Panc1 (cell line): Measurements from ENCODE around the gene REV3L. TPM values are rescaled to one million over a fixed set of nuclear protein-coding genes. Genes with fewer than 3 reads are reported as not detected.

Source experiments
- ATAC-seq: fragments of 200-7000 bp; cut with Tn5 transposase; 2 replicates; pipeline ENCODE4 v1.9.1; 2020; ENCODE audit warnings: mild to moderate bottlenecking, moderate library complexity
- BruUV-seq: library from RNA; stranded (reverse); fragments of 400-500 nt; replicated peaks from 2 replicates; lab custom pipeline; 2021; lab: Mats Ljungman, UMichigan
- CTCF ChIA-PET: fragments of 300-600 bp; sonication (Branson Sonifier 250); formaldehyde crosslinking; loops from one replicate; lab custom pipeline; 2022; ENCODE audit warnings: antibody characterized with exemption; lab: Charles Lee
- POLR2A ChIA-PET: fragments of 300-600 bp; sonication (Branson Sonifier 250); formaldehyde crosslinking; loops from one replicate; lab custom pipeline; 2022; ENCODE audit warnings: antibody characterized with exemption; lab: Charles Lee
- DNase-seq: peaks from one replicate; pipeline ENCODE4 v3.0.0-alpha.2; 2010; ENCODE audit warnings: low read depth, low spot score
- H3K27ac ChIP-seq: 2 replicates; pipeline ENCODE4 v1.5.1; 2011; ENCODE audit warnings: mild to moderate bottlenecking, low read length, inconsistent platforms
- H3K27me3 ChIP-seq: fragments of 200-500 bp; sonication (Bioruptor generic); 2 replicates; pipeline ENCODE4 v1.6.0; 2014; ENCODE audit warnings: low read length, inconsistent platforms; ENCODE audit not compliant: control insufficient read depth, insufficient read depth
- H3K36me3 ChIP-seq: fragments of 200-500 bp; sonication (Bioruptor generic); 2 replicates; pipeline ENCODE4 v1.5.1; 2014; ENCODE audit warnings: inconsistent platforms, mild to moderate bottlenecking, low read length, moderate library complexity; ENCODE audit not compliant: control insufficient read depth, insufficient read depth
- H3K4me1 ChIP-seq: 2 replicates; pipeline ENCODE4 v1.5.1; 2011; ENCODE audit warnings: inconsistent platforms, mild to moderate bottlenecking, low read length, moderate library complexity; ENCODE audit not compliant: control insufficient read depth, insufficient read depth
- H3K4me3 ChIP-seq, 2 experiments: 2 replicates each; pipeline ENCODE4 v1.5.1; 2011 to 2012; ENCODE audit warnings: low read depth in 2 of 2, low read length in 2 of 2, mild to moderate bottlenecking in 2 of 2, inconsistent platforms in 1 of 2, moderate library complexity in 1 of 2
- H3K9me3 ChIP-seq: fragments of 200-500 bp; sonication (Bioruptor generic); 2 replicates; pipeline ENCODE4 v1.5.1; 2014; ENCODE audit warnings: low read depth, mild to moderate bottlenecking, inconsistent platforms, low read length, moderate library complexity; ENCODE audit not compliant: control insufficient read depth, insufficient read depth
- CTCF ChIP-seq: fragments of 450-650 bp; IDR thresholded peaks from 2 replicates; pipeline ENCODE4 v1.5.1; 2017; ENCODE audit warnings: mild to moderate bottlenecking
- POLR2AphosphoS5 ChIP-seq: IDR thresholded peaks from 2 replicates; pipeline ENCODE4 v1.6.1; 2012; ENCODE audit warnings: mild to moderate bottlenecking, low read depth, low read length, moderate library complexity
- REST ChIP-seq, 2 experiments: IDR thresholded peaks; 2 replicates each; pipeline ENCODE4 v1.6.1; 2011 to 2012; ENCODE audit warnings: low read depth in 2 of 2, control low read depth in 1 of 2, low read length in 1 of 2, mild to moderate bottlenecking in 1 of 2, moderate library complexity in 1 of 2; ENCODE audit not compliant: insufficient read depth in 1 of 2
- SIN3A ChIP-seq: IDR thresholded peaks from 2 replicates; pipeline ENCODE4 v1.6.1; 2012; ENCODE audit warnings: low read depth, mild to moderate bottlenecking, low read length, moderate library complexity, borderline replicate concordance; ENCODE audit not compliant: insufficient read depth
- TCF7L2 ChIP-seq: IDR thresholded peaks from 2 replicates; pipeline ENCODE4 v1.6.1; 2011; ENCODE audit warnings: mild to moderate bottlenecking, low read depth, low read length, inconsistent platforms
- in situ Hi-C: cut with HindIII; loops from 2 replicates; pipeline ENCODE4 v1.10.0; 2016; ENCODE audit warnings: low sequenced_read_pairs, low pct_unique_long_range_greater_than_20kb
- intact Hi-C: fragments of 100-400 bp; cut with micrococcal nuclease; formaldehyde crosslinking; loops from one replicate; pipeline ENCODE4 v1.10.0; 2022; ENCODE audit not compliant: unreplicated experiment
- total RNA-seq: library from RNA; stranded (reverse); gene quantifications from one replicate; pipeline ENCODE4 v1.2.1, GENCODE V29; 2021; ENCODE audit not compliant: unreplicated experiment

Gene REV3L
- total RNA-seq, 1 experiment from 2014 or later = 44.8 TPM

DNA sequence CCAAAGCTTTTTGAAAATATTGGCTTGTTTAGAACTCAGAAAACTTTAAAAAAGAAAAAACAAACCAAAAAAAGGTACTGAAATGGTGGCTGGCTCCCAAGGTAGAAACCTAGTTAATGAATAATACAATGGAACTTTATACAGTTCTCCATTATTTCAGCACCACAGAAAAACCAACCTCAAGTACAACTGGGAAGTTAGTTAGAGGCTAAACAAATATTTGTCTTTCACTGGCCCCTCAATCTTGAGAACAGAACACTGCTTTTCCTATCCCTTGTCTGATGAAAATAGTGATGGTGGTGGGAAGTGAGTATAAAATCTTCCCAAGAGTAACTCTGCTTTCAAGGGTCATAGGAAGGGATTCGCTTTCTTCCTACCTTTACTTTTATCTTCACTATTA, 126.5 kb downstream of the REV3L start:
- intact Hi-C loops = loop anchor here (10.0 kb wide), 1 partner anchor 288 kb away; no protein-coding TSS in a partner anchor
- no peaks in the 10 kb centered on the region for H3K9me3 ChIP-seq
- POLR2A ChIA-PET = no interaction called here
- H3K36me3 ChIP-seq = peaks cover 36% of the 10 kb centered on the region
- BruUV-seq = no TSS peak
- H3K27ac ChIP-seq = no peak overlapping the region
- ATAC-seq = no peak
- no peaks in the 10 kb centered on the region; the same call in 1 of the 2 replicates for H3K4me1 ChIP-seq
- CTCF ChIA-PET = no interaction called here
- no peak for DNase-seq
- TF ChIP-seq SIN3A = no peak
- H3K27me3 ChIP-seq = no peaks in the 10 kb centered on the region
- in situ Hi-C loops = no loop called here
- no peak overlapping the region for H3K4me3 ChIP-seq

DNA sequence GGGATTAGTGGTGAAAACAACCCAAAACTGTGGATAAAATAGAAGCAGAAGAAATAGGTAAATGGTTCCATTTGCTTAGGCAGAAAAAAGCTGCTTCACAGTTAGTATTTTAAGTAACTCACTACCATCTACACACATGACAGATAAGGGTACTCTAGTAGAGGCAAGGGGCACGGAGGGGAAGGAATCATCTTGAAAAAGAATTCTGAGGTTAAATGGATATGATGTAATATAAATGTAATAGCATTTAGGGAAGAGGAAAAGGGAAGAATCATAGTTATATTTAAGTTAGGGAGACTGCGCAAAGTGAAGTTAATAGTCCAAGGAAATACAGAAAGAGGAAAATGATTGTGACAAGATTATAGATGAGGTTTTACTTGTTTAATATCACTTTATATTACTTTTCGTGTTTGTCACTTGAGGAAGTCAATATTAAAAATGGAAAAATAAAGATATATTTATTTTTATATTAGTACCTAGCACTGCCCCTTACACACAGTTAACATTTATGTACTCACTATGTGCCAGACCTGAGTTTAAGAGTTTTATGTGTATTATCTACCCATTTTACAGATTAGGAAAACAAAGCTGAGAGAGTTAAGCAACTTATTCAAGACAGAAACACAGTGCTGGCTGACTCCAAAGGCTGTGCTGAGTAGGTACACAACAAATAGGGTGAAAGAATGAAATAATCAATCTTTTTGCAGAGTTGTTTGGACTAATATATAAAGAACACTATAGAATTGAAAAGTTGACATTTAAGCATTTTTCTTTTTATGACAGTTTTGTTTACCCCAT, 128.1 kb downstream of the REV3L start:
- DNase-seq (no peak), ATAC-seq (no peak)
- peaks cover 49% of the 10 kb centered on the region for H3K36me3 ChIP-seq
- H3K4me1 ChIP-seq = no peaks in the 10 kb centered on the region; the same call in 1 of the 2 replicates
- H3K9me3 ChIP-seq = no peaks in the 10 kb centered on the region
- H3K4me3 ChIP-seq = no peak overlapping the region
- intact Hi-C loops (loop anchor here (10.0 kb wide), 1 partner anchor 290 kb away; no protein-coding TSS in a partner anchor), in situ Hi-C loops (no loop called here)
- TF ChIP-seq CTCF (no peak), TCF7L2 (no peak), SIN3A (no peak), POLR2AphosphoS5 (no peak), REST (IDR thresholded peaks at IDR 0.05; ENCODE audit: insufficient read depth in 1 of 2, low read depth in 2 of 2, low read length in 1 of 2) (no peak)
- no peak overlapping the region for H3K27ac ChIP-seq
- no TSS peak for BruUV-seq
- POLR2A ChIA-PET = no interaction called here
- H3K27me3 ChIP-seq = no peaks in the 10 kb centered on the region
- CTCF ChIA-PET = no interaction called here

DNA sequence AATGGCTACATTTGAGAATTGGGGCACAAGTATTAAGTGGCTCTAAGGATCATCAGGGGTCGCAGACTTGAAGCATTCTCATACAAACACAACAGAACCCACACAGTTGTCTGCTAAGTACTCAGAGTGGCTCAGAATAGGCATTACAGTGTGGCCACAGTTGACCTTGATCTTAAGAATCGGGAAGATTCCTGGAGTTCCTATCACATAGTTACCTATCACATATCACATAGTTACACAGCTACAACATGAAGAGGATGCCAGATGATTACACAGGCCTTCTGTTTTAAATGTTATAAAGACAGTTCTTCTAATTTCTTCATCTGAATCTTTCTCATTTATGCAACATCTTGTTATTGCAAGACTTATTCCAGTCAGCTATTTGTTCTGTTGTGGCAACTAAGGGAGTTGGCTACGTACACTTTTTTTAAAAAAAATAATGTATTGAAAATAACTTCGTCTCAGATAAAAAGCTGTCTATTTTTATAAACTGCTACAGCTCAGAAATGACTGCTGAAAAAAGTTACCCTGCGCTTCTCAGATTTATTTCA, 129.0 kb downstream of the REV3L start:
- CTCF ChIA-PET = no interaction called here
- ATAC-seq (no peak), DNase-seq (no peak)
- intact Hi-C loops = loop anchor here (10.0 kb wide), 1 partner anchor 291 kb away; no protein-coding TSS in a partner anchor
- H3K4me1 ChIP-seq = no peaks in the 10 kb centered on the region
- peaks cover 58% of the 10 kb centered on the region for H3K36me3 ChIP-seq
- H3K9me3 ChIP-seq = no peaks in the 10 kb centered on the region
- no peak overlapping the region for H3K27ac ChIP-seq
- no peaks in the 10 kb centered on the region for H3K27me3 ChIP-seq
- TF ChIP-seq REST (IDR thresholded peaks at IDR 0.05; ENCODE audit: insufficient read depth in 1 of 2, low read depth in 2 of 2, low read length in 1 of 2) = no peak
- no peak for TF ChIP-seq CTCF
- no peak for TF ChIP-seq TCF7L2
- TF ChIP-seq SIN3A = no peak
- TF ChIP-seq POLR2AphosphoS5 = no peak
- in situ Hi-C loops = no loop called here
- no peak overlapping the region for H3K4me3 ChIP-seq
- POLR2A ChIA-PET = no interaction called here
- BruUV-seq = no TSS peak
